T-helper 2 cell treated with Interferon-gamma antibody and Interleukin-4, amounts not matched to agents 5 μg/mL and 100 μg/mL, for 36 hours (primary cell): Measurements from ENCODE around the gene PDCD1LG2.

Source experiments
- DNase-seq: peaks from one replicate; pipeline ENCODE4 v3.0.0; 2021; ENCODE audit warnings: low spot score
- H3K27ac Mint-ChIP-seq: one replicate; pipeline ENCODE4 v1.8.0; 2021; ENCODE audit warnings: mild to moderate bottlenecking, mixed read lengths
- H3K27me3 Mint-ChIP-seq: one replicate; pipeline ENCODE4 v1.8.0; 2021; ENCODE audit warnings: low read depth, mixed read lengths
- H3K36me3 Mint-ChIP-seq: one replicate; pipeline ENCODE4 v1.8.0; 2021; ENCODE audit warnings: low read depth, mixed read lengths
- H3K4me1 Mint-ChIP-seq: one replicate; pipeline ENCODE4 v1.8.0; 2021; ENCODE audit warnings: low read depth, mixed read lengths
- H3K4me3 Mint-ChIP-seq: one replicate; pipeline ENCODE4 v1.8.0; 2022; ENCODE audit warnings: mild to moderate bottlenecking, moderate library complexity, mixed read lengths
- H3K9me3 Mint-ChIP-seq: one replicate; pipeline ENCODE4 v1.8.0; 2021; ENCODE audit warnings: mixed read lengths

Gene PDCD1LG2

DNA sequence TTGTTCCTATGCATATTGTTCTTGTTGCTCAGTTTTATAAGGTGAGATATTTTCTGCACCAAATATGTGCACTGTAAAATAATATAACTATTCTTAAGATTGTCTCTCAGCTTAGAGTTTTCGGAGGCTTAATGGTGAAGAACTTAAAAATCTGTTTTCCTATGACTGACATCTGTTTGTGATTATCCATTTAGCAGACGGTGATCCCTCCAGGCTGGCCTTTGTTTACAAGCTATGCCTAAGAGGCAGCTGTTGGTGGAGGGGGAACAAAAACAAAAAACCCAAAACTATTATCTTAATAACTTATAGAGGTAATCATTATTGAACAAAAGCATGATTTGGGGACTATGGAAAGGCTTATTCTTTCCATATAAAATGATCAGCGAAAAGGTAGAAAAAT lies 658 bp downstream of the PDCD1LG2 start:
- Mint-ChIP-seq H3K36me3 (peaks cover 3% of the 10 kb centered on the region), H3K4me1 (peaks cover 53% of the 10 kb centered on the region), H3K4me3 (peak overlapping the region; percentile 86), H3K27ac (peak overlapping the region; percentile 97), H3K27me3 (no peaks in the 10 kb centered on the region), H3K9me3 (no peaks in the 10 kb centered on the region)
- DNase-seq, result no peak

GRCh38 chr9:5511476-5511875 lies 1.1 kb downstream of the PDCD1LG2 start:
- Mint-ChIP-seq H3K4me3 (peak overlapping the region; percentile 86), H3K9me3 (no peaks in the 10 kb centered on the region), H3K27me3 (no peaks in the 10 kb centered on the region), H3K27ac (peak overlapping the region; percentile 68), H3K4me1 (peaks cover 53% of the 10 kb centered on the region), H3K36me3 (peaks cover 3% of the 10 kb centered on the region)
- no peak for DNase-seq

DNA sequence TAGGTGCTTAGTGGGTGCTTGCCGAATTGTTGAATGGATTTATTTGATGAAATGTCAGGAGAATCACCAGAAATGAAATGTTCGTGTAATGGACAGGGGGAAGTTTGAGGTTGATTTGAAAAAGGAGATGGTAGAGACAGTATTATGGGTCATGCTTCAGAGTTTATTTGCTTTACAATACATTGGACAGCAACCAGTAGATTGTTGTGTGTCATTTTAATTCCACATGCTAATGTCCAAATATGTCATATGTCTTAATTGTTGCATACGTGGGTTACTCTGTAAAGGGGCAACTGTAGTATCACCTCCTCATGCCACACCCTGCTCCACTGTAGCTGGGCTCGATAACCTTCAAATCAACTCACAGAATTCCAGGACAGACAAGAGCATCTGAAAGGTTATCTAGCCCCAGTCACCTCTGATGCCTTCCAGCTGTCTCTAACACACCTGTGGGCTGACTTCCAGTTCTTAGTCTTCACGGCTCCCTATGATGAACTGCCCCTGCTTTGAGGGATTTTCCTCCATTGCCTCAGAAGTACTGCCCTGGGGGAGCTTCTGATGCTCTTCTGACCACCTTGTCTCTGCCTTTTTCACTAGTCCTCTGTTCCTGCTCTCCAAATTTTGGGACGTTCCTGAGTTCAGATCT lies 1.7 kb downstream of the PDCD1LG2 start:
- peak overlapping the region; percentile 68 for H3K27ac Mint-ChIP-seq
- H3K9me3 Mint-ChIP-seq, result no peaks in the 10 kb centered on the region
- no peaks in the 10 kb centered on the region for H3K27me3 Mint-ChIP-seq
- no peak for DNase-seq
- H3K4me3 Mint-ChIP-seq, result peak overlapping the region; percentile 86
- H3K36me3 Mint-ChIP-seq, result peaks cover 4% of the 10 kb centered on the region
- peaks cover 55% of the 10 kb centered on the region for H3K4me1 Mint-ChIP-seq

GRCh38 chr9:5512658-5513452 lies 2.5 kb downstream of the PDCD1LG2 start:
- DNase-seq, result no peak
- Mint-ChIP-seq H3K27me3 (no peaks in the 10 kb centered on the region), H3K4me1 (peaks cover 58% of the 10 kb centered on the region), H3K9me3 (no peaks in the 10 kb centered on the region), H3K4me3 (peak overlapping the region; percentile 86), H3K36me3 (peaks cover 6% of the 10 kb centered on the region), H3K27ac (peak overlapping the region; percentile 67)

- no peaks in the 10 kb centered on the region for H3K27me3 Mint-ChIP-seq
- H3K36me3 Mint-ChIP-seq, result peaks cover 6% of the 10 kb centered on the region
- no peak overlapping the region for H3K4me3 Mint-ChIP-seq
- no peak overlapping the region for H3K27ac Mint-ChIP-seq
- H3K4me1 Mint-ChIP-seq, result peaks cover 58% of the 10 kb centered on the region
- no peaks in the 10 kb centered on the region for H3K9me3 Mint-ChIP-seq
- DNase-seq, result no peak
Measured at GRCh38 chr9:5513966-5514616, 3.8 kb downstream of the PDCD1LG2 start.

GRCh38 chr9:5514617-5515260 lies 4.4 kb downstream of the PDCD1LG2 start:
- DNase-seq, result no peak
- no peaks in the 10 kb centered on the region for H3K9me3 Mint-ChIP-seq
- H3K4me1 Mint-ChIP-seq, result peaks cover 59% of the 10 kb centered on the region
- peaks cover 6% of the 10 kb centered on the region for H3K36me3 Mint-ChIP-seq
- H3K27ac Mint-ChIP-seq, result no peak overlapping the region
- H3K4me3 Mint-ChIP-seq, result no peak overlapping the region
- no peaks in the 10 kb centered on the region for H3K27me3 Mint-ChIP-seq

DNA sequence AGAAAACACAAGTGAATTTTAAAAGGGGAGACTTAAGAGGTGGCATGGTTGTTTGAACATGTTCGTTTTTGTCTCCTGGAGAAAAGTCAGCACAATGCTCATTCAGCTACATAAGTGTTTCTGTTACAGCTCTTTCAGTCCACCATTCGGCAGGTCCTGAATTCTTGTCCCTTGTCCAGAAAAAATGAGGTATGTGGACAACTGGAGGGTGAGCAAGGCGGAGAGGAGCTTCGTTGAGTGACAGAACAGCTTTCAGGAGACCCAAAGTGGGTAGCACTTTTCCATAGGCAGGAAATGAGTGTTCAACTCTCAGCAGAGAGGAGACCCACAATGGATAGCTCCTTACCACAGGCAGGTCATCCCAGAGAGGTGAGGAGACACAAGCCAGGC lies 4.9 kb downstream of the PDCD1LG2 start:
- Mint-ChIP-seq H3K9me3 (no peaks in the 10 kb centered on the region), H3K27me3 (no peaks in the 10 kb centered on the region), H3K4me3 (no peak overlapping the region), H3K4me1 (peaks cover 54% of the 10 kb centered on the region), H3K27ac (no peak overlapping the region), H3K36me3 (peaks cover 6% of the 10 kb centered on the region)
- no peak for DNase-seq

- no peak overlapping the region for H3K4me3 Mint-ChIP-seq
- no peak for DNase-seq
- H3K36me3 Mint-ChIP-seq, result peaks cover 8% of the 10 kb centered on the region
- H3K27ac Mint-ChIP-seq, result no peak overlapping the region
- H3K9me3 Mint-ChIP-seq, result no peaks in the 10 kb centered on the region
- H3K4me1 Mint-ChIP-seq, result peaks cover 42% of the 10 kb centered on the region
- H3K27me3 Mint-ChIP-seq, result no peaks in the 10 kb centered on the region
Measured at GRCh38 chr9:5516453-5517220, 6.3 kb downstream of the PDCD1LG2 start.

GRCh38 chr9:5518171-5518936 lies 8.0 kb downstream of the PDCD1LG2 start:
- Mint-ChIP-seq H3K4me3 (no peak overlapping the region), H3K4me1 (peaks cover 26% of the 10 kb centered on the region), H3K9me3 (no peaks in the 10 kb centered on the region), H3K36me3 (peaks cover 9% of the 10 kb centered on the region), H3K27ac (no peak overlapping the region), H3K27me3 (no peaks in the 10 kb centered on the region)
- DNase-seq, result no peak

GRCh38 chr9:5518937-5519319 lies 8.6 kb downstream of the PDCD1LG2 start:
- no peak overlapping the region for H3K4me3 Mint-ChIP-seq
- H3K36me3 Mint-ChIP-seq, result peaks cover 11% of the 10 kb centered on the region
- peaks cover 22% of the 10 kb centered on the region for H3K4me1 Mint-ChIP-seq
- H3K27me3 Mint-ChIP-seq, result no peaks in the 10 kb centered on the region
- no peaks in the 10 kb centered on the region for H3K9me3 Mint-ChIP-seq
- DNase-seq, result peak; percentile 30
- H3K27ac Mint-ChIP-seq, result peak overlapping the region; percentile 60

GRCh38 chr9:5524090-5524489 lies 13.8 kb downstream of the PDCD1LG2 start:
- Mint-ChIP-seq H3K27ac (no peak overlapping the region), H3K9me3 (no peaks in the 10 kb centered on the region), H3K36me3 (peaks cover 9% of the 10 kb centered on the region), H3K4me3 (no peak overlapping the region), H3K4me1 (peaks cover 6% of the 10 kb centered on the region), H3K27me3 (no peaks in the 10 kb centered on the region)
- no peak for DNase-seq

DNA sequence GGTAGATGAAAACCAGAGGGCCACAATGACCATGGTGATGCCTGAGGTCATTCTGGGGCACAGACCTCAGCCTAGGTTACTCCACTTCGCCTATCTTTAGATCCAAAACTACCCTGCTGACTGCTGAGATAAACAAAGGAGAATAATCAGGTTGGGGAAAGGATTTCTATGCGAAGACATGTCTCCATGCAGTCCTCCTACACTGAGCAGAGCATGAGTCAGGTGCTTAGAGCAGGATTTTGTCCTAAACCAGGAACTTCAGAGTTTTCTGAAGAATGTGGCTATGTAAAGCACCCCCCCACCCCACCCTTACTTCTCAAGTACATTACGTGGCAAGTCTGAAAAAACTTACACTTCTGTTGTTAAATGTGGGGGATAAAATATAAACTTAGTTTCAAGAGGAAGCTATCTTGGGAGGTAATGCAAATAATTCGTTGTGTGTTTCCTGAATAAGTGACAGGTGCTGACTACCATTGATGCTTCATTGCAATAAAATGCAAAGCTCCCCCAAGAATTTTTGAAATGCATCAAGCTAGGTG lies 19.4 kb downstream of the PDCD1LG2 start:
- no peaks in the 10 kb centered on the region for H3K27me3 Mint-ChIP-seq
- no peaks in the 10 kb centered on the region for H3K9me3 Mint-ChIP-seq
- H3K4me3 Mint-ChIP-seq, result no peak overlapping the region
- H3K27ac Mint-ChIP-seq, result no peak overlapping the region
- H3K4me1 Mint-ChIP-seq, result peaks cover 18% of the 10 kb centered on the region
- H3K36me3 Mint-ChIP-seq, result peaks cover 5% of the 10 kb centered on the region
- no peak for DNase-seq
